ENCODE data around the gene DLX1.
"Not testable (repeated sequence)": the region's sequence is repeated elsewhere in the genome, so short reads cannot be mapped to it uniquely, and the experiment has no call there.

The DLX1 gene

GRCh38 chr2:172065111-172065510 lies 20.2 kb upstream of the DLX1 start:
- no peak for DNase-seq

GRCh38 chr2:172066394-172066886 lies 18.9 kb upstream of the DLX1 start:
- no peak for DNase-seq

GRCh38 chr2:172067905-172068304 lies 17.4 kb upstream of the DLX1 start:
- DNase-seq: not testable (repeated sequence)

- no peak for DNase-seq
Measured at GRCh38 chr2:172070936-172071335, 14.4 kb upstream of the DLX1 start.

- no peak for DNase-seq
Measured at GRCh38 chr2:172072303-172072702, 13.0 kb upstream of the DLX1 start.

GRCh38 chr2:172072706-172073105 lies 12.6 kb upstream of the DLX1 start:
- DNase-seq: no peak

- no peak for DNase-seq
Measured at GRCh38 chr2:172073518-172073917, 11.8 kb upstream of the DLX1 start.

- no peak for DNase-seq
Measured at GRCh38 chr2:172074254-172074653, 11.1 kb upstream of the DLX1 start.

GRCh38 chr2:172079416-172079815 lies 5.9 kb upstream of the DLX1 start:
- DNase-seq: no peak

GRCh38 chr2:172079838-172080640 lies 5.3 kb upstream of the DLX1 start:
- DNase-seq: no peak

GRCh38 chr2:172080641-172081220 lies 4.6 kb upstream of the DLX1 start:
- no peak for DNase-seq

GRCh38 chr2:172081221-172082022 lies 3.9 kb upstream of the DLX1 start:
- DNase-seq: no peak

GRCh38 chr2:172082105-172082943 lies 3.0 kb upstream of the DLX1 start:
- no peak for DNase-seq

GRCh38 chr2:172082944-172083627 lies 2.2 kb upstream of the DLX1 start:
- DNase-seq: no peak

GRCh38 chr2:172083628-172084394 lies 1.5 kb upstream of the DLX1 start:
- DNase-seq: no peak

- no peak for DNase-seq
Measured at GRCh38 chr2:172084395-172084644, 987 bp upstream of the DLX1 start.

GRCh38 chr2:172084645-172085459 lies 455 bp upstream of the DLX1 start:
- peak; percentile 90 for DNase-seq

GRCh38 chr2:172086241-172087206 lies 1.2 kb downstream of the DLX1 start:
- peak; percentile 72 for DNase-seq

GRCh38 chr2:172087207-172087779 lies 2.0 kb downstream of the DLX1 start:
- no peak for DNase-seq

Measured in RPMI8226 (cell line).